Cardiac muscle cell (in vitro differentiated cells and primary cell): ENCODE data around the gene PRKCZ. TPM values are rescaled to one million over a fixed set of nuclear protein-coding genes. Genes with fewer than 3 reads are reported as not detected.

Experiments used
- DNase-seq, 2 donors: peaks; one replicate each; pipeline versions ENCODE4 v3.0.0 to v3.0.0-alpha.2; 2010 to 2017; ENCODE audit warnings: low read depth in 1 of 2, low spot score in 1 of 2
- H3K27ac ChIP-seq: fragments of 200-600 bp; sonication (generic); 2 replicates; pipeline ENCODE4 v1.5.1; 2016
- H3K27me3 ChIP-seq: fragments of 200-600 bp; sonication (generic); 2 replicates; pipeline ENCODE4 v1.6.0; 2016; ENCODE audit warnings: control low read depth
- H3K36me3 ChIP-seq: fragments of 200-600 bp; sonication (generic); 2 replicates; pipeline ENCODE4 v1.5.1; 2016; ENCODE audit warnings: control low read depth
- H3K4me1 ChIP-seq: fragments of 200-600 bp; sonication (generic); 2 replicates; pipeline ENCODE4 v1.8.1; 2017; ENCODE audit warnings: low read depth, mild to moderate bottlenecking, mixed run types
- H3K4me3 ChIP-seq: fragments of 200-600 bp; sonication (generic); 2 replicates; pipeline ENCODE4 v1.5.1; 2016; ENCODE audit warnings: mild to moderate bottlenecking
- H3K9me3 ChIP-seq: fragments of 200-600 bp; sonication (generic); 2 replicates; pipeline ENCODE4 v1.5.1; 2017; ENCODE audit warnings: low read depth, mild to moderate bottlenecking, control low read depth
- CTCF ChIP-seq: IDR thresholded peaks from 2 replicates; pipeline ENCODE4 v1.5.1; 2012; ENCODE audit warnings: low read depth, mild to moderate bottlenecking, low read length
- polyA plus RNA-seq: library from polyadenylated mRNA; unstranded; fragments of >200 nt; fragmentation: Nextera tagmentation; extraction: Ambion mirVana; gene quantifications from 2 replicates; pipeline ENCODE4 v1.2.1, GENCODE V29; 2016
- total RNA-seq: library from RNA; depleted of rRNA; stranded (reverse); fragments of >200 nt; gene quantifications from 2 replicates; pipeline ENCODE4 v1.2.3, GENCODE V29; 2016

PRKCZ gene
- total and polyA plus RNA-seq, 2 experiments from 2014 or later: 44.6 to 50.9 TPM

GRCh38 chr1:2099886-2100779, 49.9 kb downstream of the PRKCZ start:
- no peak overlapping the region for H3K27ac ChIP-seq
- no peak for DNase-seq
- H3K36me3 ChIP-seq: no peaks in the 10 kb centered on the region
- no peak overlapping the region for H3K4me3 ChIP-seq
- TF ChIP-seq CTCF: no peak
- H3K9me3 ChIP-seq: no peaks in the 10 kb centered on the region
- H3K27me3 ChIP-seq: no peaks in the 10 kb centered on the region
- H3K4me1 ChIP-seq: peaks cover 12% of the 10 kb centered on the region

GRCh38 chr1:2100780-2101108, 50.5 kb downstream of the PRKCZ start:
- Histone ChIP-seq H3K27me3 (no peaks in the 10 kb centered on the region), H3K36me3 (no peaks in the 10 kb centered on the region), H3K4me3 (no peak overlapping the region), H3K27ac (no peak overlapping the region), H3K9me3 (no peaks in the 10 kb centered on the region), H3K4me1 (peaks cover 15% of the 10 kb centered on the region)
- no peak for TF ChIP-seq CTCF
- DNase-seq: no peak

GRCh38 chr1:2101531-2101930, 51.3 kb downstream of the PRKCZ start:
- Histone ChIP-seq H3K4me3 (no peak overlapping the region), H3K27ac (no peak overlapping the region), H3K4me1 (peaks cover 15% of the 10 kb centered on the region), H3K36me3 (no peaks in the 10 kb centered on the region), H3K9me3 (no peaks in the 10 kb centered on the region), H3K27me3 (no peaks in the 10 kb centered on the region)
- DNase-seq: no peak
- no peak for TF ChIP-seq CTCF

GRCh38 chr1:2101946-2102345, 51.7 kb downstream of the PRKCZ start:
- no peak for DNase-seq
- peaks cover 15% of the 10 kb centered on the region for H3K4me1 ChIP-seq

GRCh38 chr1:2102753-2103152, 52.5 kb downstream of the PRKCZ start:
- Histone ChIP-seq H3K27ac (no peak overlapping the region), H3K4me1 (peaks cover 15% of the 10 kb centered on the region), H3K27me3 (no peaks in the 10 kb centered on the region), H3K36me3 (no peaks in the 10 kb centered on the region), H3K4me3 (no peak overlapping the region), H3K9me3 (no peaks in the 10 kb centered on the region)
- no peak for DNase-seq
- TF ChIP-seq CTCF: no peak

More at GRCh38 chr1:2101946-2102345, 51.7 kb downstream of the PRKCZ start:
- H3K36me3 ChIP-seq: no peaks in the 10 kb centered on the region
- H3K27ac ChIP-seq: no peak overlapping the region
- no peaks in the 10 kb centered on the region for H3K9me3 ChIP-seq
- no peak for TF ChIP-seq CTCF
- H3K4me3 ChIP-seq: no peak overlapping the region
- H3K27me3 ChIP-seq: no peaks in the 10 kb centered on the region
